Measurements from ENCODE around the gene ANKRD9.
"Not testable (repeated sequence)": the region's sequence is repeated elsewhere in the genome, so short reads cannot be mapped to it uniquely, and the experiment has no call there.

The ANKRD9 gene

DNA sequence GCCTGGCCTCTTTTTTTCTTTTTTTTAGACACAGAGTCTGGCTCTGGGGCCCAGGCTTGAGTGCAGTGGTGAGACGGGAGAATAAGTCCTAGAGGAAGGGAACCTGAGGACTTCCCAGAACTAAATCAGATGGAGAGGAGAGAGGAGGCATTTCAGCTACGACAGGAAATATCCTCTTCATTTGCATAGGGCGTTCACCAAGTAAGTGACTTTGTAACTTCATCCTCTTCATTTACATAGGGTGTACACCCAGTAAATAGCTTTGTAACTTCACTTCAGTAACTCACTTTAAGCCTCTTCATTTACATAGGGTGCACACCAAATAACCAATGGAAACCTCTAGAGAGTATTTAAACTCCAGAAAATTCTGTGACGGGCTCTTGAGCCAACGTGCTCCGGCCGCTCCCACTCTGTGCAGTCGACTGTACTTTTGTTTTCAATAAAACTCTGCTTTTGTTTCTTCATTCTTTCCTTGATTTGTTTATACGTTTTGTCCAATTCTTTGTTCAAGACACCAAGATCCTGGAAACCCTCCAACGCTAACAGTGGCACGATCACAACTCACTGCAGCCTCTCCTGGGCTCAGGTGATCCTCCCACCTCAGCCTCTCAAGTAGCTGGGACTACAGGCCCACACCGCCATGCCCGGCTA is 21.4 kb upstream of the ANKRD9 start:
- H3K4me3 ChIP-seq (ENCODE audit: low read depth in 1 of 2, low read length in 2 of 2): no peak overlapping the region
- H3K9me3 ChIP-seq (ENCODE audit: control insufficient read depth in 1 of 2, low read length in 2 of 2): no peaks in the 10 kb centered on the region
- peak overlapping the region; percentile 58 for H3K27ac ChIP-seq (ENCODE audit: low read length)
- H3K4me1 ChIP-seq (ENCODE audit: control insufficient read depth in 1 of 2, insufficient read depth in 2 of 2, low read length in 2 of 2): no peaks in the 10 kb centered on the region
- H3K27me3 ChIP-seq (ENCODE audit: low read depth, low read length): no peaks in the 10 kb centered on the region
- H3K36me3 ChIP-seq (ENCODE audit: control insufficient read depth in 1 of 2, insufficient read depth in 2 of 2, low read length in 2 of 2): no peaks in the 10 kb centered on the region

DNA sequence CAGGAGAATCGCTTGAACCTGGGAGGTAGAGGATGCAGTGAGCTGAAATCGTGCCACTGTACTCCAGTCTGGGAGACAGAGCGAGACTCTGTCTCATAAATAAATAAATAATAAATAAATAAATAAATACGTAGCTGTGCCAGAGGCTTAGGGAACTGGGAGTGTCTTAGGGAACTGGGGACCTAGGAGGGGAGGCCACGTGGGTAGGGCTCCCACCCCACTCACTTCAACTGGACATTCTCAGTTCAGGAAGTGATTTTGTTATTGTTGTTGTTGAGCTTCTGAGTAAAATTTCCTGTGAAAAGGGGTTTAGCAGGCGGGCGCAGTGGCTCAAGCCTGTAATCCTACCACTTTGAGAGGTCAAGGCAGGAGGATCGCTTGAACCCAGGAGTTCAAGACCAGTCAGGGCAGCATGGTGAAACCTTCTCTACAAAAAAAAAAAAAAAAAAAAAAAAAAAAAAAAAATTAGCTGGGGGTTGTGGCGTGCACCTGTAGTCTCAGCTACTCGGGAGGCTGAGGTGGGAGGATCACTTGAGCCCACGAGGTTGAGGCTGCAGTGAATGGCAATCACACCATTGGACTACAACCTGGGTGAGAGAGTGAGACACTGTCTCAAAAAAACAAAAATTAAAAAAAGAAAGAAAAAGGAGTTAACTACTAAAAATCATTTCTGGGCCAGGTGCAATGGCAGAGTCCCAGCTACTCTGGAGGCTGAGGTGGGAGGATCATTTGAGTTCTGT is 19.0 kb upstream of the ANKRD9 start:
- Histone ChIP-seq H3K27me3 (ENCODE audit: low read depth, low read length) (no peaks in the 10 kb centered on the region), H3K4me3 (ENCODE audit: low read depth in 1 of 2, low read length in 2 of 2) (no peak overlapping the region), H3K27ac (ENCODE audit: low read length) (no peak overlapping the region), H3K4me1 (ENCODE audit: control insufficient read depth in 1 of 2, insufficient read depth in 2 of 2, low read length in 2 of 2) (peaks cover 0 to 8% of the 10 kb centered on the region in 2 donors), H3K36me3 (ENCODE audit: control insufficient read depth in 1 of 2, insufficient read depth in 2 of 2, low read length in 2 of 2) (no peaks in the 10 kb centered on the region), H3K9me3 (ENCODE audit: control insufficient read depth in 1 of 2, low read length in 2 of 2) (no peaks in the 10 kb centered on the region)

DNA sequence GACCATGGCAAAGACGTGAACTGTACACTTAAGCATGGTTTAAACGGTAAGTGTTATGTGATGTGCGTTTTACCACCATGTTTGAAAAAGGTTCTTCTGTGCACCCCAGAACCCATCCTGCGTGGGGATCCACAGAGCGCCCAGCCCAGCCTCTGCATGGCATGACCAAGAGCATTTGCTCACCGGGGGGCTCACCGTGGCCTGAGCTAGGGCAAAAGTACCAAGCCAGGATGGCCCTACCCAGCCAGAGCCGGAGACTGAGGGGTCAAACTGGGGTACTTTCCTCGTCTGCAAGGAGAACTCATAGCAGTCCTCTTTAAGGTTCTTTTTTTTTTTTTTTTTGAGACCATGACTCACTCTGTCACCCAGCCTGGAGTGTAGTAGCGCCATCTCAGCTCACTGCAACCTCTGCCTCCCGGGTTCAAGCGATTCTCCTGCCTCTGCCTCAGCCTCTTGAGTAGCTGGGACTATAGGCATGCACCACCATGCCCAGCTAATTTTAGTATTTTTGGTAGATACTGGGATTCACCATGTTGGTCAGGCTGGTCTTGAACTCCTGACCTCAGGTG is 16.4 kb upstream of the ANKRD9 start:
- H3K36me3 ChIP-seq (ENCODE audit: control insufficient read depth in 1 of 2, insufficient read depth in 2 of 2, low read length in 2 of 2): no peaks in the 10 kb centered on the region
- peak overlapping the region; percentile 90 for H3K27ac ChIP-seq (ENCODE audit: low read length)
- H3K27me3 ChIP-seq (ENCODE audit: low read depth, low read length): no peaks in the 10 kb centered on the region
- peak overlapping the region in 1 of 2 donors; percentile 86 for H3K4me3 ChIP-seq (ENCODE audit: low read depth in 1 of 2, low read length in 2 of 2)
- H3K4me1 ChIP-seq (ENCODE audit: control insufficient read depth in 1 of 2, insufficient read depth in 2 of 2, low read length in 2 of 2): peaks cover 0 to 11% of the 10 kb centered on the region in 2 donors
- no peaks in the 10 kb centered on the region for H3K9me3 ChIP-seq (ENCODE audit: control insufficient read depth in 1 of 2, low read length in 2 of 2)

DNA sequence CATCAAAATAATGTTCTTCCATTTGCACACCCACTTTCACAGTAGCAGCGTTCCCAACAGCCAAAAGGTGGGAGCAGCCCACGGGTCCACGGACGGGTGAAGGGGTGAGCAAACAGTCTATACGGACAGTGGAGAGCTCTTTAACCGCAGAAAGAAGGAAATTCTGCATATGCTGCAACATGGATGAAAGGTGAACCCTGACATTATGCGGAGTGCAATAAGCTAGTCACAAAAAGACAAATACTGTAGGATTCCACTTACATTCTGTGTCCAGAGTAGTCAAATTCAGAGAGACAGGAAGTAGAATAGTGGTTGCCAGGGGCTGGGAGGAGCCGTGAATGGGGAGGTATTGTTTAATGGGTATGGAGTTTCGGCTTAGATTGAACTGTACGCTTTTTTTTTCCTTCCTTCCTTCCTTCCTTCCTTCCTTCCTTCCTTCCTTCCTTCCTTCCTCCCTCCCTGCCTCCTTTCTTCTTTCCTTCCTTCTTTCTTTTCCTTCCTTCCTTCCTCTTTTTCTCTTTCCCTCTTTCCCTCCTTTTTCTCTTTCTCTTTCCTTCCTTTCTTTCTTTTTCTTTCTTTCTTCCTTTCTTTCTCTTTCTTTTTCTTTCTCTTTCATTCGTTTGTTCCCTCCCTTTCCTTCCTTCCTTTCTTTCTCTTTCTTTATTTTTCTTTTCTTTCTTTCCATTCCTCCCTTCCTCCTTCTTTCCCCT is 15.8 kb upstream of the ANKRD9 start:
- Histone ChIP-seq H3K27me3 (ENCODE audit: low read depth, low read length) (no peaks in the 10 kb centered on the region), H3K4me3 (ENCODE audit: low read depth in 1 of 2, low read length in 2 of 2) (peak overlapping the region; percentile 84 to 86), H3K36me3 (ENCODE audit: control insufficient read depth in 1 of 2, insufficient read depth in 2 of 2, low read length in 2 of 2) (no peaks in the 10 kb centered on the region), H3K4me1 (ENCODE audit: control insufficient read depth in 1 of 2, insufficient read depth in 2 of 2, low read length in 2 of 2) (peaks cover 0 to 11% of the 10 kb centered on the region in 2 donors), H3K9me3 (ENCODE audit: control insufficient read depth in 1 of 2, low read length in 2 of 2) (no peaks in the 10 kb centered on the region), H3K27ac (ENCODE audit: low read length) (peak overlapping the region; percentile 90)

DNA sequence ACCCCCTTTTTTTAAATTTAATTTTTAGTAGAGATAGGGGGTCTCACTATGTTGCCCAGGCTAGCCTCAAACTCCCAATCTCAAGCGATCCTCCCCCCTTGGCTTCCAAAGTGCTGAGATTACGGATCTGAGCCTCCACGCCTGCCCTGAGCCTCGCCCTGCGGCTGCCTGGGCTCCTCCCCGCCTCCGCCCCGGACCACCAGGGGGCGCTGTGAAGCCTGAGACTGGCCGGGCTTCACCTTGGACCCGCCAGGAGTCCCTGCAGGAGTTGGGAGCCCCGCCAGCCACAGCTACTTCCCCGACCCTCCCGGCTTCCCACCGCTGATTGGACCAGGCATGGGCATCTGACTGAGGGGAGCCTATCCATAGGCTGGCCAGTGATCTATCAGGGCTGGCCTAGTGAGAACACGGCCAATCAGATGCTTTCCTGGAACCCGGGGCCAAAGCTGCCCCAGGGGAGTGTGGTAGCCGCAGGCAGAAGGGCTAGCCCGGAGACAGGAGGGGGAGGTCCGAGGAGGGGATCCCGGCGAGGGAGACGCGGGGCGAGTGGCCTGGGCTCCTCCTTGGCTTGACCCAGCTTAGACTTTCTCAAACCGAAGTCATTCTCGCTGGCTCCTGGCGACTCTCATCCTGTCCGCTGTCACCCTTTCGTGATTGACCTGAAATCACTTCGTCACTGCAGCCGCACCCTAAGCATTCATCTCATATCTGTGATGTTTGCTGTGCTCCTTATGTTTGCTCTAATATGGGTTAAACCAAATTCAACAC is 15.1 kb upstream of the ANKRD9 start:
- H3K36me3 ChIP-seq (ENCODE audit: control insufficient read depth in 1 of 2, insufficient read depth in 2 of 2, low read length in 2 of 2): no peaks in the 10 kb centered on the region
- H3K9me3 ChIP-seq (ENCODE audit: control insufficient read depth in 1 of 2, low read length in 2 of 2): no peaks in the 10 kb centered on the region
- H3K4me1 ChIP-seq (ENCODE audit: control insufficient read depth in 1 of 2, insufficient read depth in 2 of 2, low read length in 2 of 2): peaks cover 0 to 11% of the 10 kb centered on the region in 2 donors
- H3K4me3 ChIP-seq (ENCODE audit: low read depth in 1 of 2, low read length in 2 of 2): peak overlapping the region; percentile 84 to 86
- H3K27ac ChIP-seq (ENCODE audit: low read length): peak overlapping the region; percentile 90
- H3K27me3 ChIP-seq (ENCODE audit: low read depth, low read length): no peaks in the 10 kb centered on the region

DNA sequence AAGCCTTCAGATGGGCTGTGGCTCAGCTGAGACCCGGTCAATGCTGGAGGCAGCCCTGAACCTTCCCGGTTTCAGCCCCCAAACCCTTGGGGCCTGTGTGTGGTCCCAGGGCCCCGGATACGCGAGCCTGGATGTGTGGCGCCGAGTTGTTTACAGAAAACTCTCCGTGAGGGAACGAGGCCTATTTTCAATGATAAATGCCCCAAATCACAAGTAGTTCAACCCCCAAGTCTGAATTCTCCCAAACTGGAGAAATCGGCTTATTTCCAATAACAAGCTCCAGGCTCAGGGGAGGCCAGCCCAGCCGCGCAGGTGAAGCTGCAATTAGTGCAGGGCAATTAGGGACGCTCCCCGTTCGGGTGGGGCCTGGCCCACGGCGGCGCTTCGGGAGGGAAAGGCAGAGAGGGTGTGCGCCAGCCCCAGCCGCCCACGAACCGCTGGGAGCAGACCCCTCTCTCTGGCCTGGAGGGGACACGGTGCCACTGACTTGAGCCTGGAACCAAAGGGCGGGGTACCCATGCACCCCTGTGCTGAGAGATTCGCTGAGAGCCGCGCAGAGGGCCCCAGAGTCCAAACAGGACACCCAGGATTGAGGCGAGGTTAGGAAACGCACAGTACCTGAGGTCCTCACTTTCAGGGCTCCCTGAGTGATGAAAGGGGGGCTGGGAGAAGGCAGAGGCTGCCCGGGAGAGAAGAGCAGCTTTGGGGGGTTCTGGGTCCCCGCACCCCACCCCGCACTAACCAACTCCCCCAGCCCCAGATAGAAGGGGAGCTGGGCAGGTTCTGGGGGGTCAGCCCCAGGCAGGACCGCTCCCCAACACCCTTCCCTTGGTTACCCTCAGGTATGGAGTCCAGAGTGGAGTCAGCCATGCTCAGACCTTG is 14.2 kb upstream of the ANKRD9 start:
- Histone ChIP-seq H3K27me3 (ENCODE audit: low read depth, low read length) (no peaks in the 10 kb centered on the region), H3K36me3 (ENCODE audit: control insufficient read depth in 1 of 2, insufficient read depth in 2 of 2, low read length in 2 of 2) (no peaks in the 10 kb centered on the region), H3K27ac (ENCODE audit: low read length) (no peak overlapping the region), H3K9me3 (ENCODE audit: control insufficient read depth in 1 of 2, low read length in 2 of 2) (no peaks in the 10 kb centered on the region), H3K4me1 (ENCODE audit: control insufficient read depth in 1 of 2, insufficient read depth in 2 of 2, low read length in 2 of 2) (peaks cover 0 to 11% of the 10 kb centered on the region in 2 donors), H3K4me3 (ENCODE audit: low read depth in 1 of 2, low read length in 2 of 2) (peak overlapping the region; percentile 45 to 84)

DNA sequence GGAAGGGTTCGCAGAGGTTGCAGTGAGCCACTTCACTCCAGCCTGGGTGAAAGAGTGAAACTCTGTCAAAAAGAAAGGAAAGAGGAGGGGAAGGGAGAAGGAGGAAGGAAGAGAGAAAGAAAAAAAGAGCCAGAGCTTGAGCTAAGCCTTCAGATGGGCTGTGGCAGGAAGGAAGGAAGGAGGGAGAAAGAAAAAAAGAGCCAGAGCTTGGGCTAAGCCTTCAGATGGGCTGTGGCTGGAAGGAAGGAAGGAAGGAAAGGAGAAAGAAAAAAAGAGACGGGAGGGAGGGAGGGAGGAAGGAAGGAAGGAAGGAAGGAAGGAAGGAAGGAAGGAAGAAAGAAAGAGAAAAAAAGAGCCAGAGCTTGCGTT is 13.6 kb upstream of the ANKRD9 start:
- no peaks in the 10 kb centered on the region for H3K36me3 ChIP-seq (ENCODE audit: control insufficient read depth in 1 of 2, insufficient read depth in 2 of 2, low read length in 2 of 2)
- H3K27ac ChIP-seq (ENCODE audit: low read length): no peak overlapping the region
- H3K27me3 ChIP-seq (ENCODE audit: low read depth, low read length): no peaks in the 10 kb centered on the region
- H3K4me3 ChIP-seq (ENCODE audit: low read depth in 1 of 2, low read length in 2 of 2): no peak overlapping the region
- no peaks in the 10 kb centered on the region for H3K9me3 ChIP-seq (ENCODE audit: control insufficient read depth in 1 of 2, low read length in 2 of 2)
- H3K4me1 ChIP-seq (ENCODE audit: control insufficient read depth in 1 of 2, insufficient read depth in 2 of 2, low read length in 2 of 2): peaks cover 0 to 11% of the 10 kb centered on the region in 2 donors

DNA sequence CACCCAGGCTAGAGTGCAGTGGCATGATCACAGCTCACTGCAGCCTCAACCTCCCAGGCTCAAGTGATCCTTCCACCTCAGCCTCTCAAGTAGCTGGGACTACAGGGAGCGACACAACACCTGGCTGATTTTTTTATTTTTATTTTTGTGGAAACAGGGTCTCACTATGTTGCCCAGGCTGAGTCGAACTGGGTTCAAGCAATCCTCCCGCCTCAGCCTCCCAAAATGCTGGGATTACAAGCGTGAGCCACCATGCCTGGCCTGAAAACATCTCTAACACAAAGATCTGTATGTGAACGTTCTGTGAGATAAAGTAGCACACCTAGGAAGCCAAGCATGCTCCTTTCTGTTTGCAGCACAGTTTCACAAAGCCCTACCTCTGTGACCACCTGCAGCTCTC is 10.1 kb upstream of the ANKRD9 start:
- peaks cover 0 to 15% of the 10 kb centered on the region in 2 donors for H3K4me1 ChIP-seq (ENCODE audit: control insufficient read depth in 1 of 2, insufficient read depth in 2 of 2, low read length in 2 of 2)
- not testable (repeated sequence) for H3K27ac ChIP-seq (ENCODE audit: low read length); H3K27me3 ChIP-seq (ENCODE audit: low read depth, low read length); H3K4me3 ChIP-seq (ENCODE audit: low read depth in 1 of 2, low read length in 2 of 2); H3K9me3 ChIP-seq (ENCODE audit: control insufficient read depth in 1 of 2, low read length in 2 of 2); H3K36me3 ChIP-seq (ENCODE audit: control insufficient read depth in 1 of 2, insufficient read depth in 2 of 2, low read length in 2 of 2)

DNA sequence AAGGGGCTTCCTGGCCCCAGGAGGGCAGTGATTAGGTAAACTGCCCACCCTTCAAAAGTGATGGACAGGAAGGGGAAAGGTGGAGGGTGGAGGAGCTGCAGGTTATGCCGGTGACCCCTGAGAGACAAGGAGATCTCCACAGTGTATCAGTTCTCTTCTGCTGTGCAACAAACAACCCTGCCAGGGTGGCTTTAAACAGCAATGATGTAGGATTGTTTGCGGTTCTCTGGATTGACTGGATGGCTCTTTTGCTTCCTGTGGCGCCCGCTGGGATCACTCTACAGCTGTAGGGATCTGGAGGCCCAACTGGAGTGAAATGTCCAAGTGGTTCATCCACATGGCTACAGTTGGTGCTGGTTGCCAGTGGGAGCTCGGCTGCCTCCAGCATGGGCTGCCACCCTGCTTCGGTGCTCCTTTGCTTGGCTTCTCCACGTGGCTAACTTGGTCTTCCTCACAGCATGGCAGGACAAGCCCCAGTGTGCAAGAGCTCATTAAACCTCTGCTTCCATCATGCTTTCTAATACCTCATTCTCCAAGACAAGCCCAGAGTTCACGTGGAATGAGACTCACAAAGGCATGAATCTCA is 8.6 kb upstream of the ANKRD9 start:
- peaks cover 0 to 5% of the 10 kb centered on the region in 2 donors for H3K4me1 ChIP-seq (ENCODE audit: control insufficient read depth in 1 of 2, insufficient read depth in 2 of 2, low read length in 2 of 2)
- no peaks in the 10 kb centered on the region for H3K9me3 ChIP-seq (ENCODE audit: control insufficient read depth in 1 of 2, low read length in 2 of 2)
- no peak overlapping the region for H3K27ac ChIP-seq (ENCODE audit: low read length)
- H3K27me3 ChIP-seq (ENCODE audit: low read depth, low read length): no peaks in the 10 kb centered on the region
- no peaks in the 10 kb centered on the region for H3K36me3 ChIP-seq (ENCODE audit: control insufficient read depth in 1 of 2, insufficient read depth in 2 of 2, low read length in 2 of 2)
- H3K4me3 ChIP-seq (ENCODE audit: low read depth in 1 of 2, low read length in 2 of 2): no peak overlapping the region
